Measurements from ENCODE around the gene TRANK1.
"Not testable (repeated sequence)": the region's sequence is repeated elsewhere in the genome, so short reads cannot be mapped to it uniquely, and the experiment has no call there.

TRANK1 gene

DNA sequence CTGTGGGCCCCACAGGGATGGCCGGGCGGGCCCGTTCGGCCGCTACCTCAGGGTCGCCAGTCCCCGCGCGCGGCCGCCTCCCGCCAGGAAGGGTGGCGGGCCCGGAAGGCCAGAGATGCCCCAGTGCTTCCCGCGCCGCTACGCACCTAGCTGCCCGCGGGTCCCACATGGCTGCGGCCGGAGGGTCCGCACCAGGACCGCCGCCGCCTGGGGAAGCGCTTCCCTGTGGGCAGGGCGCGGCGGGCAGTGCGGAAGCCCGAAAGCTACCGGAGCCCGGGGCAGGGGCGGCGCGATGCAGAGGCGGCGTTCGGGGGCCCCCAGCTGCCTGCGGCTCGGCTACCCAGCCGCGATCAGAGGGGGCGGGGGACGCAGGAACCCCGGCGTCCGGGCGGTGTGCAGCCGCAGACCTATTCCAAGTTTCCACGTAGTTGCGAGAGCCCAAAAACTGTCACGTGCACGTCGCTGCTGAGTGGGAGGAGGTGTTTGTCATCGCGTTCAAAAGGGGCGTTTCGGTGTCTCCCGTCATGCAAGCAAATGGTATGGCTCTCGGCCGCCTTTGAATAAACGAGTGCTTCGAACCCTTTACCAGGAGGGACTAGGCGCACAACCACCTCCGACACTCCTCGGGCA lies at the start of gene TRANK1:
Gene TRANK1 (minus strand): TSS at position 414 of the 630 bp plus-strand sequence. CDS start 245 bp downstream, at position 169.
- DNase-seq = peak; percentile 54 to 91

DNA sequence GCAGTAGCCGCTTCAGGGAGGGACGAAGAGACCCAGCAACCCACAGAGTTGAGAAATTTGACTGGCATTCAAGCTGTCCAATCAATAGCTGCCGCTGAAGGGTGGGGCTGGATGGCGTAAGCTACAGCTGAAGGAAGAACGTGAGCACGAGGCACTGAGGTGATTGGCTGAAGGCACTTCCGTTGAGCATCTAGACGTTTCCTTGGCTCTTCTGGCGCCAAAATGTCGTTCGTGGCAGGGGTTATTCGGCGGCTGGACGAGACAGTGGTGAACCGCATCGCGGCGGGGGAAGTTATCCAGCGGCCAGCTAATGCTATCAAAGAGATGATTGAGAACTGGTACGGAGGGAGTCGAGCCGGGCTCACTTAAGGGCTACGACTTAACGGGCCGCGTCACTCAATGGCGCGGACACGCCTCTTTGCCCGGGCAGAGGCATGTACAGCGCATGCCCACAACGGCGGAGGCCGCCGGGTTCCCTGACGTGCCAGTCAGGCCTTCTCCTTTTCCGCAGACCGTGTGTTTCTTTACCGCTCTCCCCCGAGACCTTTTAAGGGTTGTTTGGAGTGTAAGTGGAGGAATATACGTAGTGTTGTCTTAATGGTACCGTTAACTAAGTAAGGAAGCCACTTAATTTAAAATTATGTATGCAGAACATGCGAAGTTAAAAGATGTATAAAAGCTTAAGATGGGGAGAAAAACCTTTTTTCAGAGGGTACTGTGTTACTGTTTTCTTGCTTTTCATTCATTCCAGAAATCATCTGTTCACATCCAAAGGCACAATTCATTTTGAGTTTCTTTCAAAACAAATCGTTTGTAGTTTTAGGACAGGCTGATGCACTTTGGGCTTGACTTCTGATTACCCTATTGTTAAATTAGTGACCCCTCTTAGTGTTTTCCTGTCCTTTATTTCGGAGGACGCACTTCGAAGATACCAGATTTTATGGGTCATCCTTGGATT lies 48.8 kb upstream of the TRANK1 start, which contains the start of gene MLH1:
Gene MLH1 (plus strand): TSS at position 193 of the 958 bp plus-strand sequence. CDS start 30 bp downstream, at position 223.
- no peak for DNase-seq

GRCh38 chr3:36992806-36993325 lies 48.0 kb upstream of the TRANK1 start, which contains the start of gene EPM2AIP1:
EPM2AIP1 (minus strand) TSS chr3:36993131; CDS start chr3:36993077, 54 bp downstream.
- no peak for DNase-seq

GRCh38 chr3:36991923-36992805 lies 47.3 kb upstream of the TRANK1 start:
- DNase-seq = no peak

DNA sequence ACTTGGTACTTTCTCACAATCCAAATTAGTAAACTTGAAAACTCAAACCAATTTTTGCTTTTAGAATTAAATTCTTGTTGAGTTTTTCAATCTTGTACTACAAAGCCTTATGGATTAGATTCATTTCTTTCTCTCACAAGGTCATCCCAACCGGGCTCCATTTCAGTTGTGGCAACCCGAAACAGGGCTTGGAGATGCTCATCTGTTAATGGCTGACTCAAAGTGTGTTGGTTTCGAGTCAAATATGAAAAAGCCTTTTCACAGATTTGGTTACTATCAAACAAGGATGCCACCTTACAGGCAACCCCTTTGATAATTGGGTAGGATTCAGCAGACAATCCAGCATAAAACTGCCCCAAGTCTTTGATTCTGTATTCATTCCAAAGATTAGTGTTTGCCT lies 46.3 kb upstream of the TRANK1 start:
- DNase-seq = no peak

DNA sequence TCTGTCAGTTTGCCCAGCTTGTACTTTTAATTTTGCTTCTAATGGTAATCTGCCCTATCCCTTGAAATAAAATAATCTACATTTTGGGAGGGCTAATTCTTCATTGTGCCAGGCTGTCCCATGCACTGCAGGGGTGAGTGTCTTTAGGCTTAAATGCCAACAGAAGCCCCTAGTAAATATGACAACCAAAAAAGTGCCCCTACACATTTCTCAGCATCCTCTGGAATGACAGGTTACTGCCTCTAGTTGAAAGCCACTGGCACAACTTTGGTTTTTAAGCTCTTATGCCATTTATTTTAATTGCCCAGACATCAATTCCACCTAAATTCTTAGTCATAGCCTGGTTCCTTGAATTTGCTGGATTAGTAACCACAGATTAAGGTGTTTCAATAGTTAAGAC lies 44.7 kb upstream of the TRANK1 start:
- no peak for DNase-seq

- no peak for DNase-seq
Observed at GRCh38 chr3:36989005-36989404, 44.2 kb upstream of the TRANK1 start.

DNA sequence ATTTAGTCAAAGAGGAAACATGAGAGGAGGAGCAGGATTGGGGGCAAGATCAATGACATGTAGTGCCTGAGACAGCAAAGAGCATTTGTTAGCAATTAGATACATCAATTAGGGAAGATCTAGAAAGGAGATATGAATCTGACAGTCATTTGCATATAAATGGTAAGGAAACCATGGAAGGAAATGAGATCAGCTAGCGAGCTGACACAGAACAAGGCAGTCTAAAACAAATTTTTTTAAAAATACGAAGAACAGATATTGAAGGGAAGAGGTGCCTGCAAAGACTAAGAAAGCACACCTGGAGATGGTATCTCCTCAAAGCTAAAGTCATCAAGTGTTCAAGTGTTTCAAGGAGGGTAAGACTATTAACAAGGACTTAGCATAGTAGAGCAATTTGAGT lies 43.5 kb upstream of the TRANK1 start:
- DNase-seq = no peak

GRCh38 chr3:36981006-36981405 lies 36.2 kb upstream of the TRANK1 start:
- DNase-seq = no peak

DNA sequence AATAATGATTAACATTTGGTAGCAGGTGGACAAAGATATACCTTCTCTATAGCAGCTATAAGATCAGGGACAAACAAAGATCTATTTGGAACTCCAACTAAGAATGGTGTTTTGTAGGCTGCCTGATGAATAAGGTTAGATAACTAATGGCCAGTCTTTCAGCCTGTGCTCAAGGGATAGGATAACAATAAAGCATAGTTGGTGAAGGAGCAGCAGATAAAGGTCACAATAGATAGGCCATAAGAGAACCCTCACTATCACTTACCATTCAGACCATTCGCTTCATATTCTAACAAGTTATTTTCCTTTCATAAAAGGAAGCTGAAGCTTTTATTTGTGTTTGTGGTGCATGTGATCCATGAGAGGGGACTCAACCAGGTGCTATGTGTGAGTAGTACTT lies 28.3 kb upstream of the TRANK1 start:
- no peak for DNase-seq

DNA sequence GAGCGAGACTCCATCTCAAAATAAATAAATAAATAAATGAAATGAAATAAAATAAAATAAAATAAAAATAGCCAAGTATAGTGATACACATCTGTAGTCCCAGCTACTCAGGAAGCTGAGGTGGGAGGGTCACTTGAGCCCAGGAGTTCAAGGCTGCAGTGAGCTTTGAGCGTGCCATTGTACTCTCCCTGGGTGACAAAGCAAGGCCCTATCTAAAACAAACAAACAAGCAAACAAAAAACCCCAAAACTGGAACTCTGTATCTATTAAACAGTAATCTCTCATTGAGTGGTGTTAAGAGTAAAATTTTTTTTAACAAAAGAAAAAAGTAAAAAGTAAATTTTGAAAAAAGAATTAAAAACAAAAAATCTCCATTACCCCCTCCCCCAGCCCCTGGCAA lies 27.3 kb upstream of the TRANK1 start:
- DNase-seq = no peak

GRCh38 chr3:36969540-36970432 lies 24.9 kb upstream of the TRANK1 start:
- peak; percentile 10 to 92 for DNase-seq

GRCh38 chr3:36969085-36969484 lies 24.2 kb upstream of the TRANK1 start:
- DNase-seq = no peak

GRCh38 chr3:36965440-36965839 lies 20.6 kb upstream of the TRANK1 start:
- no peak for DNase-seq

DNA sequence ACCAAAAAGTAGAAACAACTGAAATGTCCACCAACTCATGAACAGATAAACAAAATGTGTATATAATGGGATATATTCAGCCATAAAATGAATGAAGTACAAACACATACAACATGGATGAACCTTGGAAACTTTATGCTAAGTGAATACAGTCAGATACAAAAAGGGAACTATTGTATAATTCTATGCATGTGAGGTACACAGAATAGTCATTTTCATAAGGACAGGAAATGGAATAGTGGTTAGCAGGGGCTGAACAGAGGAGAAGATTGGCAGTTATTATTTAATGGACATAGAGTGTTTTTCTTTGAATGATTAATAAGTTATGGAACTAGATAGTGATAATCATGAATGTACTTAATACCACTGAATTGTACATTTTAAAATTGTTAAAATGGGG lies 20.0 kb upstream of the TRANK1 start:
- peak in 1 of 2 donors; percentile 45 for DNase-seq

DNA sequence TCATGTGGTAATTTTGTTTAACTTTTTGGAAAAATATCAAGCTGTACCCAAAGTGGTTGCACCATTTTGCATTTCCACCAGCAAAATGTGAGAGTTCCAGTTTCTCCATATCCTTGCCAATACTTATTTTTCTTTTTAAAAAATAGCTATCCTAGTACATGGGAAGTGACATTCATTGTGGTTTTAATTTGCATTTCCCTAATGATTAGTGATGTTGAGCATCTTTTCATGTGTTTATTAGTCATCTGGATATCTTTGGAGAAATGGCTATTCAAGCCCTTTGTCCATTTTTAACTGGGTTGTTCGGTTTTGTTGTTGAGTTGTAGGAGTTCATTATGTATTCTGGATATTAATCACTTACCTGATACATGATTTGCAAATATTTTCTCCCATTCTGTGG lies 19.5 kb upstream of the TRANK1 start:
- no peak for DNase-seq

DNA sequence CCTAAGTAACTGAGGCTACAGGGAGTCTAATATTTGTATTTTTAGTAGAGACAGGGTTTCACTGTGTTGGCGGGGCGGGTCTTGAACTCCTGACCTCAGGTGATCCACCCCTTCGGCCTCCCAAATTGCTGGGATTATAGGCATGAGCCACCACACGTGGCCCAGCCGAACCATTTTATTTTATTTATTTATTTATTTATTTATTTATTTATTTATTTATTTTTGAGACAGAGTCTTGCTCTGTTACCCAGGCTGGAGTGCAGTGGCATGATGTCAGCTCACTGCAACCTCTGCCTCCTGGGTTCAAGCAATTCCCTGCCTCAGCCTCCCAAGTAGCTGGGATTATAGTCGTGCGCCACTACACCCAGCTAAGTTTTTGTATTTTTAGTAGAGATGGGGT lies 18.2 kb upstream of the TRANK1 start:
- DNase-seq = not testable (repeated sequence)

GRCh38 chr3:36960502-36960901 lies 15.6 kb upstream of the TRANK1 start:
- no peak for DNase-seq

- no peak for DNase-seq
Observed at GRCh38 chr3:36959821-36960220, 15.0 kb upstream of the TRANK1 start.

DNA sequence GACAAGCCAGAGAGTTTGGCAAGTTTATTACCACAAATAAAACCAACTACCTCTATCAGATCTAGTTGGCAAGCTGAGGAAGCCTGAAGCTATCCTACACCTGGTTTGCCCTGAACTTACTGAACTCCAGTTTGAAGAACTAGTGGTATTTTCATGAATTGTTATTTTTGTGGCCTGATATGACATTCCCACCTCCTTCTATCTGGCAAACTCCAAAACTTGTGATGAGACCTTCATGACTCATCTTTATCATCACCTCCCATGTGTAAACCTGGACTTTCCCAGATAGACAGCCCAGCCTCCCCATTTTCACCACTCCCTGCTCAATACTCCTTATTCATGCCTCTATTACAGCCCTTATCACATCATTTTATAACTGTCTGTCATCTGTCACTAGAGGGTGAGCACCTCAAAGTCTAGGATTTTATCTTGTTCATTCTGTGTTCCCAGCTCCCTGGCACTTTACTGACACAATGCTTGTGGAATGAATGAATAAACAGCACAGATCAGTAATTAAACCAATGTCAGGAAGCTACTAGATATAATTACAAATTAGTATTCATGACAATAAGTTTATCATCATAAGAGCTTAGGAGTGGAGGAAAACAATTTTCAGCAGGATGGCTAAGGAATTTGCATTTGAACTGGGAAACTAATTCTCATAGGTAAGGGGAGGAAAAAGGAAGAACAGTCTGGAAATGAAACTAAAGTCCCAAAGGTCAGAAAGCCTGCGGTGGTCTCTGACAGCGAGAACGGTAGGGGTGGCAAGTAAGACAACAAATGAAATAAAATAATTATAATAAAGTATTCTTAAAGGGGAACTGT lies 13.2 kb upstream of the TRANK1 start:
- DNase-seq = peak in 1 of 2 donors; percentile 7

- DNase-seq = no peak
Observed at GRCh38 chr3:36957063-36957462, 12.2 kb upstream of the TRANK1 start.

Measured in bone marrow (tissue), 2 donors.